DND-41 (cell line): Measurements from ENCODE around the gene KANTR.
A peak's percentile ranks its signal among the peaks of the same experiment; 100 is the strongest.

ENCODE experiments used
- ATAC-seq: fragments of 200-7000 bp; cut with Tn5 transposase; 3 replicates; pipeline ENCODE4 v1.9.1; 2021; ENCODE audit warnings: low read depth; ENCODE audit not compliant: insufficient read depth
- DNase-seq: peaks from one replicate; pipeline ENCODE4 v3.0.0-alpha.2; 2020
- H2AFZ ChIP-seq: 2 replicates; pipeline ENCODE4 v1.6.0; 2012; ENCODE audit warnings: low read depth, low read length
- H3K27ac ChIP-seq: 2 replicates; pipeline ENCODE4 v1.5.1; 2012; ENCODE audit warnings: low read length, inconsistent platforms
- H3K27me3 ChIP-seq: fragments of 200-600 bp; sonication (generic); 2 replicates; pipeline ENCODE4 v1.6.0; 2012; ENCODE audit warnings: low read length, mild to moderate bottlenecking, inconsistent platforms; ENCODE audit not compliant: insufficient read depth, poor library complexity
- H3K36me3 ChIP-seq: 2 replicates; pipeline ENCODE4 v1.5.1; 2012; ENCODE audit warnings: low read length, inconsistent platforms; ENCODE audit not compliant: insufficient read depth
- H3K4me1 ChIP-seq: 2 replicates; pipeline ENCODE4 v1.5.1; 2012; ENCODE audit warnings: mild to moderate bottlenecking, low read length; ENCODE audit not compliant: insufficient read depth
- H3K4me2 ChIP-seq: 2 replicates; pipeline ENCODE4 v1.6.0; 2012; ENCODE audit warnings: mild to moderate bottlenecking, moderate library complexity, low read length, inconsistent platforms; ENCODE audit not compliant: insufficient read depth
- H3K4me3 ChIP-seq, 2 experiments: fragments of 200-600 bp in 1 of 2; shearing (Covaris generic) in 1 of 2; 2 replicates each; pipeline ENCODE4 v1.5.1; 2012 to 2016; ENCODE audit warnings: inconsistent platforms in 2 of 2, low read length in 2 of 2, mild to moderate bottlenecking in 2 of 2, low read depth in 1 of 2, moderate library complexity in 1 of 2
- H3K79me2 ChIP-seq: 2 replicates; pipeline ENCODE4 v1.6.0; 2012; ENCODE audit warnings: low read length, inconsistent platforms; ENCODE audit not compliant: insufficient read depth
- H3K9ac ChIP-seq: 2 replicates; pipeline ENCODE4 v1.6.0; 2012; ENCODE audit warnings: low read depth, mild to moderate bottlenecking, inconsistent platforms, low read length, moderate library complexity
- H3K9me3 ChIP-seq: 2 replicates; pipeline ENCODE4 v1.5.1; 2012; ENCODE audit warnings: low read length, moderate library complexity, mild to moderate bottlenecking, inconsistent platforms; ENCODE audit not compliant: insufficient read depth, severe bottlenecking
- H4K20me1 ChIP-seq: 2 replicates; pipeline ENCODE4 v1.6.0; 2012; ENCODE audit warnings: low read length; ENCODE audit not compliant: insufficient read depth
- EZH2 ChIP-seq: IDR thresholded peaks from 3 replicates; pipeline ENCODE4 v1.6.1; 2012; ENCODE audit warnings: borderline replicate concordance, low read depth, mild to moderate bottlenecking, moderate library complexity, low read length, inconsistent platforms; ENCODE audit not compliant: severe bottlenecking
- TF ChIP-seq, protein P1 (sequence below): IDR thresholded peaks from 2 replicates; pipeline ENCODE4 v1.5.1; 2012; ENCODE audit warnings: borderline replicate concordance, low read length, moderate library complexity, mild to moderate bottlenecking; ENCODE audit not compliant: poor library complexity, severe bottlenecking; ENCODE audit errors: extremely low read depth

KANTR gene

GRCh38 chrX:53088136-53088974 is 5.6 kb upstream of the KANTR start:
- no peak for TF ChIP-seq EZH2
- TF ChIP-seq, protein P1, sequence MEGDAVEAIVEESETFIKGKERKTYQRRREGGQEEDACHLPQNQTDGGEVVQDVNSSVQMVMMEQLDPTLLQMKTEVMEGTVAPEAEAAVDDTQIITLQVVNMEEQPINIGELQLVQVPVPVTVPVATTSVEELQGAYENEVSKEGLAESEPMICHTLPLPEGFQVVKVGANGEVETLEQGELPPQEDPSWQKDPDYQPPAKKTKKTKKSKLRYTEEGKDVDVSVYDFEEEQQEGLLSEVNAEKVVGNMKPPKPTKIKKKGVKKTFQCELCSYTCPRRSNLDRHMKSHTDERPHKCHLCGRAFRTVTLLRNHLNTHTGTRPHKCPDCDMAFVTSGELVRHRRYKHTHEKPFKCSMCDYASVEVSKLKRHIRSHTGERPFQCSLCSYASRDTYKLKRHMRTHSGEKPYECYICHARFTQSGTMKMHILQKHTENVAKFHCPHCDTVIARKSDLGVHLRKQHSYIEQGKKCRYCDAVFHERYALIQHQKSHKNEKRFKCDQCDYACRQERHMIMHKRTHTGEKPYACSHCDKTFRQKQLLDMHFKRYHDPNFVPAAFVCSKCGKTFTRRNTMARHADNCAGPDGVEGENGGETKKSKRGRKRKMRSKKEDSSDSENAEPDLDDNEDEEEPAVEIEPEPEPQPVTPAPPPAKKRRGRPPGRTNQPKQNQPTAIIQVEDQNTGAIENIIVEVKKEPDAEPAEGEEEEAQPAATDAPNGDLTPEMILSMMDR, result no peak
- Histone ChIP-seq H3K4me3 (no peak overlapping the region), H4K20me1 (peaks cover 4% of the 10 kb centered on the region; the same call in 1 of the 2 replicates), H3K79me2 (peaks cover 11% of the 10 kb centered on the region), H3K4me2 (no peak overlapping the region), H3K27ac (no peak overlapping the region), H3K36me3 (peaks cover 34% of the 10 kb centered on the region), H2AFZ (no peak overlapping the region), H3K9ac (no peak overlapping the region), H3K4me1 (peaks cover 18% of the 10 kb centered on the region), H3K9me3 (no peaks in the 10 kb centered on the region), H3K27me3 (no peaks in the 10 kb centered on the region)
- ATAC-seq (no peak), DNase-seq (no peak)

GRCh38 chrX:53089224-53089842 is 4.6 kb upstream of the KANTR start:
- H3K4me3 ChIP-seq, result no peak overlapping the region
- no peak overlapping the region for H2AFZ ChIP-seq
- H3K27me3 ChIP-seq, result no peaks in the 10 kb centered on the region
- peak; percentile 52 for DNase-seq
- H3K79me2 ChIP-seq, result peaks cover 3% of the 10 kb centered on the region
- ATAC-seq, result no peak
- peaks cover 11% of the 10 kb centered on the region for H3K4me1 ChIP-seq
- H3K4me2 ChIP-seq, result no peak overlapping the region
- no peak overlapping the region for H3K9ac ChIP-seq
- H3K27ac ChIP-seq, result no peak overlapping the region
- H3K9me3 ChIP-seq, result no peaks in the 10 kb centered on the region
- peaks cover 25% of the 10 kb centered on the region for H3K36me3 ChIP-seq
- no peaks in the 10 kb centered on the region for H4K20me1 ChIP-seq
- TF ChIP-seq, protein P1, result peak; percentile 79
- no peak for TF ChIP-seq EZH2

GRCh38 chrX:53089925-53090324 is 4.0 kb upstream of the KANTR start:
- H3K4me1 ChIP-seq, result peaks cover 13% of the 10 kb centered on the region
- H2AFZ ChIP-seq, result no peak overlapping the region
- TF ChIP-seq EZH2, result no peak
- TF ChIP-seq, protein P1, result no peak
- H3K9me3 ChIP-seq, result no peaks in the 10 kb centered on the region
- peaks cover 19% of the 10 kb centered on the region for H3K36me3 ChIP-seq
- no peak overlapping the region for H3K4me2 ChIP-seq
- H3K27ac ChIP-seq, result no peak overlapping the region
- ATAC-seq (no peak), DNase-seq (no peak)
- H3K79me2 ChIP-seq, result peaks cover 7% of the 10 kb centered on the region
- no peak overlapping the region for H3K4me3 ChIP-seq
- H3K27me3 ChIP-seq, result no peaks in the 10 kb centered on the region
- no peak overlapping the region for H3K9ac ChIP-seq
- no peaks in the 10 kb centered on the region for H4K20me1 ChIP-seq
